ENCODE data around the gene ABCB8. TPM values are rescaled to one million over a fixed set of nuclear protein-coding genes. Genes with fewer than 3 reads are reported as not detected.

The ABCB8 gene
- total and polyA plus RNA-seq, 2 of the 8 experiments (the other 6 are each of a cell fraction or from before 2014, with no cell fraction given) = 17.7 to 27.0 TPM

GRCh38 chr7:151091003-151091402, 62.8 kb downstream of the ABCB8 start:
- 87% methylated on average over 7 of the region's 7 CpGs; no CpG with 5 or more reads in 1 of the 2 experiments for WGBS, 2 experiments (ENCODE audit: extremely low coverage in 1 of 2, insufficient coverage in 1 of 2, insufficient read length in 1 of 2, insufficient replicate concordance in 2 of 2, low coverage in 1 of 2, low lambda C conversion rate in 2 of 2, missing lambda C conversion rate in 1 of 2)
- Histone ChIP-seq H2AFZ (ENCODE audit: low read length) (no peak overlapping the region), H3K23me2 (ENCODE audit: low read depth, low read length) (peaks cover 13% of the 10 kb centered on the region; the same call in 1 of the 2 replicates), H4K5ac (ENCODE audit: insufficient read length, low read depth, low read length) (no peak overlapping the region), H3K4me2 (ENCODE audit: insufficient read depth in 1 of 2, low read depth in 2 of 2, low read length in 2 of 2) (no peak overlapping the region), H3K9ac (replicated peaks in 1 of 4; ENCODE audit: extremely low read depth in 1 of 4, low read depth in 3 of 4, low read length in 3 of 4) (no peak overlapping the region), H4K20me1 (replicated peaks in 1 of 2; ENCODE audit: control insufficient read depth in 1 of 2, insufficient read depth in 2 of 2, low read length in 2 of 2) (peaks cover 46 to 63% of the 10 kb centered on the region in 2 experiments), H2BK15ac (ENCODE audit: low read length) (no peak overlapping the region), H3K4ac (replicated peaks; ENCODE audit: insufficient read length, low read depth, low read length) (no peak overlapping the region), H3K23ac (ENCODE audit: insufficient read length) (no peak overlapping the region), H2BK120ac (replicated peaks; ENCODE audit: low read depth, low read length) (no peak overlapping the region), H3K18ac (ENCODE audit: extremely low read depth, low read length) (no peak overlapping the region), H2BK5ac (ENCODE audit: low read depth, low read length) (no peak overlapping the region), H3K4me1 (replicated peaks in 1 of 4; ENCODE audit: control insufficient read depth in 3 of 4, insufficient read depth in 4 of 4, low read length in 3 of 4) (peaks cover 3 to 30% (median 20%) of the 10 kb centered on the region in 4 experiments), H3K14ac (ENCODE audit: insufficient read length) (no peak overlapping the region), H3K9me3 (ENCODE audit: insufficient read depth in 2 of 2, low read depth in 1 of 2, low read length in 1 of 2) (no peaks in the 10 kb centered on the region), H3K56ac (replicated peaks; ENCODE audit: insufficient read length, low read depth, low read length) (no peak overlapping the region), H2BK20ac (ENCODE audit: low read length) (no peak overlapping the region), H3K27ac (ENCODE audit: low read depth, low read length) (no peak overlapping the region), H3K27me3 (replicated peaks in 1 of 4; ENCODE audit: control insufficient read depth in 3 of 4, extremely low read depth in 1 of 4, insufficient read depth in 3 of 4, low read length in 3 of 4) (peaks cover 0 to 21% (median 9%) of the 10 kb centered on the region in 4 experiments; a peak in 6 of 7 replicates), H4K91ac (replicated peaks; ENCODE audit: insufficient read length, low read length) (no peak overlapping the region), H3K79me1 (ENCODE audit: low read depth, low read length) (peaks cover 16% of the 10 kb centered on the region; the same call in 1 of the 2 replicates), H4K8ac (ENCODE audit: extremely low read depth, insufficient read depth, low read length) (no peak overlapping the region), H2AK5ac (ENCODE audit: low read depth, low read length) (no peak overlapping the region), H3K79me2 (ENCODE audit: control insufficient read depth in 1 of 2, insufficient read depth in 2 of 2, low read length in 2 of 2) (peaks cover 11 to 79% of the 10 kb centered on the region in 2 experiments; a peak in 3 of 4 replicates), H3K36me3 (ENCODE audit: control insufficient read depth in 2 of 4, insufficient read depth in 4 of 4, low read length in 3 of 4) (no peaks in the 10 kb centered on the region), H3K4me3 (ENCODE audit: extremely low read depth in 1 of 4, insufficient read depth in 2 of 4, low read depth in 3 of 4, low read length in 4 of 4) (no peak overlapping the region), H2BK12ac (ENCODE audit: low read depth, low read length) (no peak overlapping the region)
- ChIA-PET POLR2A (ENCODE audit: partially characterized antibody) (interaction anchor here (0.7 to 4.9 kb wide), 2 partner anchors 13 to 41 kb away, joined by 3 to 33 read pairs; no protein-coding TSS in a partner anchor), CTCF (ENCODE audit: partially characterized antibody) (interaction anchor here (0.8 to 15.1 kb wide), 22 partner anchors 14 to 182 kb away, joined by 3 to 448 read pairs (median 5); no protein-coding TSS in a partner anchor)
- no peak for DNase-seq (ENCODE audit: low read depth in 1 of 2, low spot score in 2 of 2)
- FAIRE-seq = no peak
- TF ChIP-seq TAF7 (optimal IDR thresholded peaks at IDR 0.05; ENCODE audit: borderline replicate concordance, low read depth, low read length) (no peak), CTCF (IDR thresholded peaks at IDR 0.05; ENCODE audit: control extremely low read depth in 1 of 3, insufficient read depth in 1 of 3, low read depth in 1 of 3, low read length in 3 of 3) (no peak), TCF12 (IDR thresholded peaks at IDR 0.05; ENCODE audit: low read depth, low read length) (no peak), MAFK (IDR thresholded peaks at IDR 0.05; ENCODE audit: low read depth, low read length) (no peak), ATF2 (IDR thresholded peaks at IDR 0.05; ENCODE audit: low read length) (no peak), SP4 (IDR thresholded peaks at IDR 0.05; ENCODE audit: low read length) (no peak)
